Measurements from ENCODE around the gene TMEM117. TPM values are rescaled to one million over a fixed set of nuclear protein-coding genes. Genes with fewer than 3 reads are reported as not detected.
"Not testable (repeated sequence)": the region's sequence is repeated elsewhere in the genome, so short reads cannot be mapped to it uniquely, and the experiment has no call there.

Gene TMEM117
- total RNA-seq, 1 donor from 2014 or later = 35.3 TPM

DNA sequence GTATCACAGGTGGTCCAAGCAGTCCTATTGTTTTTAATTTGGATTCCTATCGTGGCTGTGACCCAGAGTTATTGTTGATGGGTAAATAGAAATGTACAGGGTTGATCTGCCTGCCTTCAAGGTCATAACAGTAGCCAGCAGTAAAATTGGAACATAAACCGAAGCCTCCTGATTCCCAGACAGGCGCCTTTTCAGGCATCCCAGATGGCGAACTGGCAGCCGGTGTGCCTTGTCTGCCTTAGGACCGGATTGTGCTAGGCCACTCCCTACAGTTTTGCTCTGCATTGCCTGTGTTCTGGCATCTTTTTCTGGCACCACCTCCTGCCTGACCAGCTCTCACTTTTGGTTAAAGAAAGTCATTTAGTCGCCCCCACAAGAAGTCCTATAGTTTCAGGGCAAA, 22.2 kb downstream of the TMEM117 start:
- no peak overlapping the region for H3K27ac Mint-ChIP-seq
- H3K9me3 Mint-ChIP-seq = no peaks in the 10 kb centered on the region
- no peak for DNase-seq (ENCODE audit: low spot score in 2 of 2, unreplicated experiment in 2 of 2)
- H3K4me3 Mint-ChIP-seq = no peak overlapping the region
- H3K27me3 Mint-ChIP-seq (ENCODE audit: low read depth) = no peaks in the 10 kb centered on the region
- H3K36me3 Mint-ChIP-seq = peaks cover 3% of the 10 kb centered on the region
- TF ChIP-seq, protein P1, sequence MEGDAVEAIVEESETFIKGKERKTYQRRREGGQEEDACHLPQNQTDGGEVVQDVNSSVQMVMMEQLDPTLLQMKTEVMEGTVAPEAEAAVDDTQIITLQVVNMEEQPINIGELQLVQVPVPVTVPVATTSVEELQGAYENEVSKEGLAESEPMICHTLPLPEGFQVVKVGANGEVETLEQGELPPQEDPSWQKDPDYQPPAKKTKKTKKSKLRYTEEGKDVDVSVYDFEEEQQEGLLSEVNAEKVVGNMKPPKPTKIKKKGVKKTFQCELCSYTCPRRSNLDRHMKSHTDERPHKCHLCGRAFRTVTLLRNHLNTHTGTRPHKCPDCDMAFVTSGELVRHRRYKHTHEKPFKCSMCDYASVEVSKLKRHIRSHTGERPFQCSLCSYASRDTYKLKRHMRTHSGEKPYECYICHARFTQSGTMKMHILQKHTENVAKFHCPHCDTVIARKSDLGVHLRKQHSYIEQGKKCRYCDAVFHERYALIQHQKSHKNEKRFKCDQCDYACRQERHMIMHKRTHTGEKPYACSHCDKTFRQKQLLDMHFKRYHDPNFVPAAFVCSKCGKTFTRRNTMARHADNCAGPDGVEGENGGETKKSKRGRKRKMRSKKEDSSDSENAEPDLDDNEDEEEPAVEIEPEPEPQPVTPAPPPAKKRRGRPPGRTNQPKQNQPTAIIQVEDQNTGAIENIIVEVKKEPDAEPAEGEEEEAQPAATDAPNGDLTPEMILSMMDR (IDR thresholded peaks at IDR 0.05; ENCODE audit: unreplicated experiment) = no peak
- peaks cover 40% of the 10 kb centered on the region for H3K4me1 Mint-ChIP-seq

DNA sequence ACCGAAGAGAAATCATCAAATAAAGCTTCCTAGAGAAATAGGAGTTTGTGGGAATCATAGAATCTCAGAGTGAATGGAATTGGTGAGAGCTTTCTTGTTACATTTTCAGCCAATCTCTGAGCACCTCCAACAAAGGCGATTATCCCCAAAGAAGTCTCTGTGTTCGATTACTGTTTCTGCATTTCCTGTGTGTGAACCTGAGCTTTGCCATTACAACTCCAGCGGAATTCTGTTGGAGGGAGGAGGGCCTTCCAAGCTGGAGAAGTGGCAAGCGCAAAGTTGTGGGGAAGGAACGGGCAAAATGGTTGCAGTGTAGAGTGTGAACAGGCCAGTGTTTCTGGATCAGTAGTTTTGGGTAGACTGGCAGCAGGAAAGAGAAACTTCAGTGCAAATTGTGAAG, 23.1 kb downstream of the TMEM117 start:
- H3K4me1 Mint-ChIP-seq = peaks cover 35% of the 10 kb centered on the region
- no peak overlapping the region for H3K4me3 Mint-ChIP-seq
- DNase-seq (ENCODE audit: low spot score in 2 of 2, unreplicated experiment in 2 of 2) = no peak
- peaks cover 7% of the 10 kb centered on the region for H3K36me3 Mint-ChIP-seq
- peak overlapping the region; percentile 31 for H3K27ac Mint-ChIP-seq
- TF ChIP-seq, protein P1 (IDR thresholded peaks at IDR 0.05; ENCODE audit: unreplicated experiment) = no peak
- H3K27me3 Mint-ChIP-seq (ENCODE audit: low read depth) = no peaks in the 10 kb centered on the region
- H3K9me3 Mint-ChIP-seq = no peaks in the 10 kb centered on the region

DNA sequence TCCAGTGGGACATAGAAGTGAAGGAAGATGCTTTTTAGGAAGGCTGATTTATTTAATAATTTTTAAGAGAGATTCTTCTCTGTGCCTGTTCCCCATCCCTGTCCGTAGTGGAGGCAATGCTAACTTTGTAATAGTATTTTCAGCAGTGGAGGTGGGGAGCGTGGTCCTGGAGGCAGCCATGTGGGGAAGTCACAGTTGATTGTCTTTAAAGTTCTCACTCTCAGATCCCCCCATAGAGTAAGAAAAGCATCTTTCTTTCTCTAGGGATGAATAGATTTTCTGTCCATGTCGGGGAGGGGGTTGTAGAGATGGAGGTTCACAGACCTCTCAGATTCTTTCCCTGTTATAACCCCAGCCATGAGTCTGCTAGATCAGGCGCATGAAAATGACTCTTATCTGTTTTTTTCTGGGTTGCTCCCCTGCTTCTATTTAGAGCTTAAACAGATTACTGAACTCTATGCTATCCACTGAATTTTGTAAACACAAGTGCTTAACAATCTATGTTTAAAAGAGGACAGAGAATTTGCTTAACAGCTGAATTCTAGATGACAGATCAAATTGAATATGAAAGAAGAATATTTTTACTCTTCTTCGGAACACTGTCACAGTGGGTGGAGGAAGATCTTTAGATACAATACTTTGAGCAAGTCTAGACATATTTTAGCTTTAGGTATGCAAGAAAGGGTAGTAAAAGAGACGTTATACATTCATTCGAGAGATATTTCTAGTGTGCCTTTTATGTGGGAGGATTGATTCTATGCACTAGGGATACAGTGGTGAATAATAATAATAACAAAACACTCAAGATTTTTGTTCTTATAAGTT, 25.3 kb downstream of the TMEM117 start:
- no peaks in the 10 kb centered on the region for H3K9me3 Mint-ChIP-seq
- TF ChIP-seq, protein P1 (IDR thresholded peaks at IDR 0.05; ENCODE audit: unreplicated experiment) = no peak
- H3K36me3 Mint-ChIP-seq = peaks cover 11% of the 10 kb centered on the region
- H3K4me3 Mint-ChIP-seq = no peak overlapping the region
- no peak for DNase-seq (ENCODE audit: low spot score in 2 of 2, unreplicated experiment in 2 of 2)
- H3K27ac Mint-ChIP-seq = peak overlapping the region; percentile 79
- H3K4me1 Mint-ChIP-seq = peaks cover 31% of the 10 kb centered on the region
- no peaks in the 10 kb centered on the region for H3K27me3 Mint-ChIP-seq (ENCODE audit: low read depth)

DNA sequence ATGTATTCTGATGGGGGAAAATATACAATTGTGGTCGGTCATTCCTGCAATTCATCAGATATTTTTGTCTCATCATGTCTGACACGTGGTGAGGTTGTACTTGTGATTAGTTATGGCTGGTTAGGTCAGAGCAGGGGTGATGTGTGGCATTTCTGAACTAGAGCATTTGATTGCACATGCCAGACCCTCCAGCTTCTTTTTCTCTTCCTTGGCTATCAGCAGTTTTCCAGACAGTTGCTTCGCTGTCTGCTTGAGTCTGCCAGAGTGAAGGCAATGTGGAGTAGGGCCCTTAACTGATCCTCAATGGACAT, 25.9 kb downstream of the TMEM117 start:
- TF ChIP-seq, protein P1 (IDR thresholded peaks at IDR 0.05; ENCODE audit: unreplicated experiment) = no peak
- Mint-ChIP-seq H3K9me3 (no peaks in the 10 kb centered on the region), H3K4me3 (no peak overlapping the region), H3K27me3 (ENCODE audit: low read depth) (no peaks in the 10 kb centered on the region), H3K36me3 (peaks cover 11% of the 10 kb centered on the region), H3K4me1 (peaks cover 31% of the 10 kb centered on the region), H3K27ac (peak overlapping the region; percentile 79)
- DNase-seq (ENCODE audit: low spot score in 2 of 2, unreplicated experiment in 2 of 2) = no peak

DNA sequence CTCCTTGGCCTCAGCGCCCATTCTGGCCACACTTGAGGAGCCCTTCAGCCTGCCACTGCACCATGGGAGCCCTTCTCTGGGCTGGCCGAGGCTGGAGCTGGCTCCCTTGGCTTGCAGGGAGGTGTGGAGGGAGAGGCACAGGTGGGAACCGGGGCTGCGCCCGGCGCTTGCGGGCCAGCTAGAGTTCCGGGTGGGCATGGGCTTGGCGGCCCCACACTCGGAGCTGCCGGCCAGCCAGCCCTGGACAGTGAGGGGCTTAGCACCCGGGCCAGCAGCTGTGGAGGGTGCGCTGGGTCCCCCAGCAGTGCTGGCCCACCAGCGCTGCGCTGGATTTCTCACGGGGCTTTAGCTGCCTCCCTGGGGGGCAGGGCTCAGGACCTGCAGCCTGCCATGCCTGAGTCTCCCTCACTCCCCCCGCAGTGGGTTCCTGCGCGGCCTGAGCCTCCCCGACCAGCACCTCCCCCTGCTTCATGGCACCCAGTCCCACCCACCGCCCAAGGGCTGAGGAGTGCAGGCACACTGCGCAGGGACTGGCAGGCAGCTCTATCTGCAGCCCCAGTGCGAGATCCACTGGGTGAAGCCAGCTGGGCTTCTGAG, 28.0 kb downstream of the TMEM117 start:
- H3K27ac Mint-ChIP-seq = no peak overlapping the region
- peaks cover 29% of the 10 kb centered on the region for H3K4me1 Mint-ChIP-seq
- H3K36me3 Mint-ChIP-seq = peaks cover 11% of the 10 kb centered on the region
- H3K27me3 Mint-ChIP-seq (ENCODE audit: low read depth) = no peaks in the 10 kb centered on the region
- TF ChIP-seq, protein P1 (IDR thresholded peaks at IDR 0.05; ENCODE audit: unreplicated experiment) = no peak
- H3K4me3 Mint-ChIP-seq = no peak overlapping the region
- DNase-seq (ENCODE audit: low spot score in 2 of 2, unreplicated experiment in 2 of 2) = no peak
- no peaks in the 10 kb centered on the region for H3K9me3 Mint-ChIP-seq

DNA sequence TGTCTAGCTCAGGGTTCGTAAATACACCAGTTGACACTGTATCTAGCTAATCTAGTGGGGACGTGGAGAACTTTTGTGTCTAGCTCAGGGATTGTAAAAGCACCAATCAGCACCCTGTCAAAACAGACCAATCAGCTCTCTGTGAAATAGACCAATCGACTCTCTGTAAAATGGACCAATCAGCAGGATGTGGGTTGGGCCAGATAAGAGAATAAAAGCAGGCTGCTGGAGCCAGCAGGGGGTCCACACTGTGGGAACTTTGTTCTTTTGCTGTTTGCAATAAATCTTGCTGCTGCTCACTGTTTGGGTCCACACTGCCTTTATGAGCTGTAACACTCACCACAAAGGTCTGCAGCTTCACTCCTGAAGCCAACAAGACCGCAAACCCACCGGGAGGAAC, 28.7 kb downstream of the TMEM117 start:
- H3K4me1 Mint-ChIP-seq = peaks cover 31% of the 10 kb centered on the region
- DNase-seq (ENCODE audit: low spot score in 2 of 2, unreplicated experiment in 2 of 2); H3K27me3 Mint-ChIP-seq (ENCODE audit: low read depth); H3K27ac Mint-ChIP-seq; H3K9me3 Mint-ChIP-seq; H3K4me3 Mint-ChIP-seq: not testable (repeated sequence)
- peaks cover 11% of the 10 kb centered on the region for H3K36me3 Mint-ChIP-seq
